DND-41 (cell line): Measurements from ENCODE around the gene TNFRSF14.

Experiments used
- ATAC-seq: fragments of 200-7000 bp; cut with Tn5 transposase; 3 replicates; pipeline ENCODE4 v1.9.1; 2021; ENCODE audit warnings: low read depth; ENCODE audit not compliant: insufficient read depth
- DNase-seq: peaks from one replicate; pipeline ENCODE4 v3.0.0-alpha.2; 2020
- H2AFZ ChIP-seq: 2 replicates; pipeline ENCODE4 v1.6.0; 2012; ENCODE audit warnings: low read depth, low read length
- H3K27ac ChIP-seq: 2 replicates; pipeline ENCODE4 v1.5.1; 2012; ENCODE audit warnings: low read length, inconsistent platforms
- H3K27me3 ChIP-seq: fragments of 200-600 bp; sonication (generic); 2 replicates; pipeline ENCODE4 v1.6.0; 2012; ENCODE audit warnings: low read length, mild to moderate bottlenecking, inconsistent platforms; ENCODE audit not compliant: insufficient read depth, poor library complexity
- H3K36me3 ChIP-seq: 2 replicates; pipeline ENCODE4 v1.5.1; 2012; ENCODE audit warnings: low read length, inconsistent platforms; ENCODE audit not compliant: insufficient read depth
- H3K4me1 ChIP-seq: 2 replicates; pipeline ENCODE4 v1.5.1; 2012; ENCODE audit warnings: mild to moderate bottlenecking, low read length; ENCODE audit not compliant: insufficient read depth
- H3K4me2 ChIP-seq: 2 replicates; pipeline ENCODE4 v1.6.0; 2012; ENCODE audit warnings: mild to moderate bottlenecking, moderate library complexity, low read length, inconsistent platforms; ENCODE audit not compliant: insufficient read depth
- H3K4me3 ChIP-seq, 2 experiments: fragments of 200-600 bp in 1 of 2; shearing (Covaris generic) in 1 of 2; 2 replicates each; pipeline ENCODE4 v1.5.1; 2012 to 2016; ENCODE audit warnings: inconsistent platforms in 2 of 2, low read length in 2 of 2, mild to moderate bottlenecking in 2 of 2, low read depth in 1 of 2, moderate library complexity in 1 of 2
- H3K79me2 ChIP-seq: 2 replicates; pipeline ENCODE4 v1.6.0; 2012; ENCODE audit warnings: low read length, inconsistent platforms; ENCODE audit not compliant: insufficient read depth
- H3K9ac ChIP-seq: 2 replicates; pipeline ENCODE4 v1.6.0; 2012; ENCODE audit warnings: low read depth, mild to moderate bottlenecking, inconsistent platforms, low read length, moderate library complexity
- H3K9me3 ChIP-seq: 2 replicates; pipeline ENCODE4 v1.5.1; 2012; ENCODE audit warnings: low read length, moderate library complexity, mild to moderate bottlenecking, inconsistent platforms; ENCODE audit not compliant: insufficient read depth, severe bottlenecking
- H4K20me1 ChIP-seq: 2 replicates; pipeline ENCODE4 v1.6.0; 2012; ENCODE audit warnings: low read length; ENCODE audit not compliant: insufficient read depth
- CTCF ChIP-seq: IDR thresholded peaks from 2 replicates; pipeline ENCODE4 v1.5.1; 2012; ENCODE audit warnings: borderline replicate concordance, low read length, moderate library complexity, mild to moderate bottlenecking; ENCODE audit not compliant: poor library complexity, severe bottlenecking; ENCODE audit errors: extremely low read depth
- EZH2 ChIP-seq: IDR thresholded peaks from 3 replicates; pipeline ENCODE4 v1.6.1; 2012; ENCODE audit warnings: borderline replicate concordance, low read depth, mild to moderate bottlenecking, moderate library complexity, low read length, inconsistent platforms; ENCODE audit not compliant: severe bottlenecking

TNFRSF14 gene

GRCh38 chr1:2519729-2520128 is 36.4 kb upstream of the TNFRSF14 start:
- no peak overlapping the region for H2AFZ ChIP-seq
- peaks cover 37% of the 10 kb centered on the region for H3K79me2 ChIP-seq
- no peak for TF ChIP-seq CTCF
- no peak for TF ChIP-seq EZH2
- ATAC-seq, result no peak
- H3K9me3 ChIP-seq, result no peaks in the 10 kb centered on the region
- no peaks in the 10 kb centered on the region for H3K27me3 ChIP-seq
- no peak overlapping the region for H3K27ac ChIP-seq
- no peak overlapping the region for H3K9ac ChIP-seq
- H3K36me3 ChIP-seq, result peaks cover 86% of the 10 kb centered on the region
- peaks cover 86% of the 10 kb centered on the region for H4K20me1 ChIP-seq
- H3K4me3 ChIP-seq, result no peak overlapping the region
- DNase-seq, result no peak
- no peak overlapping the region for H3K4me2 ChIP-seq
- peaks cover 19% of the 10 kb centered on the region for H3K4me1 ChIP-seq

- no peak for DNase-seq
- Histone ChIP-seq H2AFZ (no peak overlapping the region), H3K27me3 (no peaks in the 10 kb centered on the region), H3K27ac (no peak overlapping the region), H3K4me3 (no peak overlapping the region), H4K20me1 (peaks cover 86% of the 10 kb centered on the region), H3K4me2 (no peak overlapping the region), H3K9me3 (no peaks in the 10 kb centered on the region), H3K9ac (no peak overlapping the region), H3K4me1 (peaks cover 23% of the 10 kb centered on the region), H3K79me2 (peaks cover 42% of the 10 kb centered on the region), H3K36me3 (peaks cover 82% of the 10 kb centered on the region)
- no peak for ATAC-seq
- no peak for TF ChIP-seq EZH2
- TF ChIP-seq CTCF, result no peak
Observed at GRCh38 chr1:2520206-2520605, 36.0 kb upstream of the TNFRSF14 start.

GRCh38 chr1:2520806-2521205 is 35.4 kb upstream of the TNFRSF14 start:
- no peak overlapping the region for H3K4me3 ChIP-seq
- H3K9me3 ChIP-seq, result no peaks in the 10 kb centered on the region
- H3K36me3 ChIP-seq, result peaks cover 79% of the 10 kb centered on the region
- no peak overlapping the region for H3K27ac ChIP-seq
- no peaks in the 10 kb centered on the region for H3K27me3 ChIP-seq
- H4K20me1 ChIP-seq, result peaks cover 86% of the 10 kb centered on the region
- ATAC-seq (no peak), DNase-seq (no peak)
- TF ChIP-seq EZH2 (no peak), CTCF (no peak)
- no peak overlapping the region for H2AFZ ChIP-seq
- peaks cover 28% of the 10 kb centered on the region for H3K4me1 ChIP-seq
- no peak overlapping the region for H3K9ac ChIP-seq
- H3K79me2 ChIP-seq, result peaks cover 48% of the 10 kb centered on the region
- no peak overlapping the region for H3K4me2 ChIP-seq

- peaks cover 50% of the 10 kb centered on the region for H3K79me2 ChIP-seq
- peaks cover 67% of the 10 kb centered on the region for H3K36me3 ChIP-seq
- no peak overlapping the region for H3K27ac ChIP-seq
- no peak overlapping the region for H2AFZ ChIP-seq
- H3K9ac ChIP-seq, result no peak overlapping the region
- no peaks in the 10 kb centered on the region for H3K27me3 ChIP-seq
- H3K9me3 ChIP-seq, result no peaks in the 10 kb centered on the region
- no peak for ATAC-seq
- no peak for DNase-seq
- TF ChIP-seq EZH2 (no peak), CTCF (no peak)
- no peak overlapping the region for H3K4me3 ChIP-seq
- no peak overlapping the region for H3K4me2 ChIP-seq
- H3K4me1 ChIP-seq, result peaks cover 35% of the 10 kb centered on the region
- peaks cover 80% of the 10 kb centered on the region for H4K20me1 ChIP-seq
Observed at GRCh38 chr1:2522230-2522629, 33.9 kb upstream of the TNFRSF14 start.
